Middle frontal gyrus (tissue), 1 donor: ENCODE data around the gene NTSR2.

Source experiments
- DNase-seq: peaks from one replicate; pipeline ENCODE4 v3.0.0-alpha.2; 2015; ENCODE audit warnings: low spot score; ENCODE audit errors: extremely low spot score

The NTSR2 gene, protein sequence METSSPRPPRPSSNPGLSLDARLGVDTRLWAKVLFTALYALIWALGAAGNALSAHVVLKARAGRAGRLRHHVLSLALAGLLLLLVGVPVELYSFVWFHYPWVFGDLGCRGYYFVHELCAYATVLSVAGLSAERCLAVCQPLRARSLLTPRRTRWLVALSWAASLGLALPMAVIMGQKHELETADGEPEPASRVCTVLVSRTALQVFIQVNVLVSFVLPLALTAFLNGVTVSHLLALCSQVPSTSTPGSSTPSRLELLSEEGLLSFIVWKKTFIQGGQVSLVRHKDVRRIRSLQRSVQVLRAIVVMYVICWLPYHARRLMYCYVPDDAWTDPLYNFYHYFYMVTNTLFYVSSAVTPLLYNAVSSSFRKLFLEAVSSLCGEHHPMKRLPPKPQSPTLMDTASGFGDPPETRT

DNA sequence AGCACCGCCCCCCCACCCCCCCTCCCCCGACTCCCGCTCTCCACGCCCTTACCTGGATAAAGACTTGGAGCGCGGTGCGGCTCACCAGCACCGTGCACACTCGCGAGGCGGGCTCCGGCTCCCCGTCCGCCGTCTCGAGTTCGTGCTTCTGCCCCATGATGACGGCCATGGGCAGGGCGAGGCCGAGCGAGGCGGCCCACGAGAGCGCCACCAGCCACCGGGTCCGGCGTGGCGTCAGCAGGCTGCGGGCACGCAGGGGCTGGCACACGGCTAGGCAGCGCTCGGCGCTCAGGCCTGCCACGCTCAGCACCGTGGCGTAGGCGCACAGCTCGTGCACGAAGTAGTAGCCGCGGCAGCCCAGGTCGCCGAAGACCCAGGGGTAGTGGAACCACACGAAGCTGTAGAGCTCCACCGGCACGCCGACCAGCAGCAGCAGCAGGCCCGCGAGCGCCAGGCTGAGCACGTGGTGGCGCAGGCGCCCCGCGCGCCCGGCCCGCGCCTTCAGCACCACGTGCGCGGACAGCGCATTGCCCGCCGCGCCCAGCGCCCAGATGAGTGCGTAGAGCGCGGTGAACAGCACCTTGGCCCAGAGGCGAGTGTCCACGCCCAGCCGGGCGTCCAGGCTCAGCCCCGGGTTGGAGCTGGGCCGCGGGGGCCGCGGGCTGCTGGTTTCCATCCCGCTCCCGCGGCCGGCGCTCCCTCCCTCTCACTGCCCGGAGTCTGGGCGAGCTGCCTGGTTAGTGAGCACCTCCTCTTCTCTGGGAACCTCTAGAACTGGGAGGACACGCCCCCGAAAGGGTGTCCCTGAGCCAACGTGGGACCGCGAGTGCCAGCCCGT lies at the start of gene NTSR2:
NTSR2 (minus strand) TSS at position 742 of the 838 bp plus-strand sequence; CDS start at position 676, 66 bp downstream.
- no peak for DNase-seq

DNA sequence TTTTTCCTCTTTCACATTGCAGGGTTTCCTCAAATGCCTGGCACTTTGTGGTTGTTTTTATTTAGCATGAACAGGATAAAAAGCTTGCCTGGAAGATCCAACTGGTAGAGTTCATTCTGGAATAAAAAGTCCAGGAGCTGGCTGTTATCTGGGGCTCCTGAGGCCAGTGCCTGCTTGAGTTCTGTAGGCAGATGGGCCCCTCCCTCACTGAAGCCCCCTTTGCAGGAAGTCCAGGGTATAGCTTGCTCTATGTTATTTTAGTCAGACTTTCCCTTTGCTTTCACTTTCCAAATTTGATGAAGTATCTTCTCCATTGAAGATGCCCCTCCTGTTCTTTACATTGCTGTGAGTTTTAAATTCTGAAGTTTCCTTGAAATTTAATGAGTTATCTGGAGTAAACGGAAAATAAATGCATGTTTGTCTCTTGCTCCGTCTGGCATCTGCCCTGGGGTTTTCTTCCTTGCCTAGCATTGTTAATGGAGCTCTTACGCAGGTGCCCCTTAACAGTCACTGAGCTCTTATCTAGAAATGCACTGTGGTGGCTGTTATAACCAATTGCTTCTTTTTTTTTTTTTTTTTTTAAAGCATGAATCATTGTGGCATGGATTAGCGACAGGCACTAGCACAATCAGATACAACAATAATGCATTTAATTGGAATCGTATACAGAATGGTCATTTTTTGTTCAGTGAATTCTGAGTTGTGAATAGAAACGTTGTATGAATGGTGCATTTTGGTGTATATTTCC lies 49.4 kb upstream of the NTSR2 start:
- DNase-seq, result no peak

DNA sequence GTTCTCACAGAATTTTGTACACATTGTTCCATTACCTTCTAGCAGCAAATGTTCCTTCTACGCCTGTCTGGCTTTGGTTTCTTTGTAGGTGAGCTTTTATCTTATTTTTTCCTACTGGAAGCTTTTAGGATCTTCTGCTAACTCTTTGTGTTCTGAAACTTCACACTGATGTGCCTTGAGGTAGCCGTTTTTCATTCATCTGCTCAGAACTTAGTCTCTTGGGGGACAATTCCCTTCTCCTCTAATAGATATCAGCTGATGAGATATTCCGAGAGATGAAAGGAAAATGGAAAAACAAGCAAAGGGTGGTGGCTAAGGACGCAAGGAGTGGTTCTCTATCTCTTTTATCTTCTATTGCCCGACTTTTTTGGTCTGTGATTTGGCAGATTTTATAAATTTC lies 48.6 kb upstream of the NTSR2 start:
- no peak for DNase-seq

DNA sequence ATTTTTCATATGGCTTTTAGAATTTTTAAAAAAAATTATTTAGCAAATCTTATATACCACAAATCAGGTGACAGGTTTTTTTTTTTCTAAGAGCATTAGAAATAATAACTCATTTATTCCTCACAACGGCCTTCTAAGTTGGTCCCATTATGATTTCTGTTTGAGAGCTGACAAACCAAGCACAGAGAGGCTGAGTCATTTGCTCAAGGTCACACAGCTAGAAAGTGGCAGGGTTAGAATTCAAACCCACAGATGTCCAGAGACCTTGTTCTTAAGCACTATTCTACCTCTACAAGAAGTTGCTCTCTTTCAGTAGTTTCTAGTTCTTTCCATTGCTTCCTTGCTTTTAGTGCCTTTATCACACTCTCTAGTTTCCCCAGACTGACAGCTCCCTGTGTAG lies 47.6 kb upstream of the NTSR2 start:
- no peak for DNase-seq

DNA sequence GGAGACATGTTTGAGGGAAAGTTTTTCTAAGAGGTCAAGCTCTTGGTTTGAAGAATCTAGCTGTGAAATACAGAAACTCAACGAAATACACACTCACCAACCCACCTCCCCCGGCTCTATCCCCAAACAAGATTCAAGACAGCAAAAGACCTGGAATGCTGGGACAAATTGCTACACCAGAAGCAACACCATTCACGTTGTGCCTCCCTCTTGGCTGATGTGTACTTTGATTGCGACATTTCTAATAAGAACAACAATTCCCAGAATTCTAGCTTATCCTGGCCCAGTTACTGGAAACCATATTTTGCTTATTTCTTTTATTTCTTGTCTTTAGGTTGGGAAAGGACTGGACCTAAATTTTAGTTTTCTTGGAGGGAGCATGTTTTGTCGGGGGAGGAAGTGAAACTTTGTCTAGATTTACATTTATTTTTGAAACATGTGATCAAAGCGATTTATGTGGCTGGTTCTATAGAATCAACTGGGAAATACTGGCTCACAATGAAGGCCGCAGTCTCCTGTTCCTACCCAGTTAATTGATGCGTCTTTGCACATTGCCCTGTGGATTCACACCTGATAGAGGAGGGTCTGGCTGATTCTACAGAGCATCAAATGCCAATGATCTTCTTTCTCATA lies 46.8 kb upstream of the NTSR2 start:
- DNase-seq, result no peak

DNA sequence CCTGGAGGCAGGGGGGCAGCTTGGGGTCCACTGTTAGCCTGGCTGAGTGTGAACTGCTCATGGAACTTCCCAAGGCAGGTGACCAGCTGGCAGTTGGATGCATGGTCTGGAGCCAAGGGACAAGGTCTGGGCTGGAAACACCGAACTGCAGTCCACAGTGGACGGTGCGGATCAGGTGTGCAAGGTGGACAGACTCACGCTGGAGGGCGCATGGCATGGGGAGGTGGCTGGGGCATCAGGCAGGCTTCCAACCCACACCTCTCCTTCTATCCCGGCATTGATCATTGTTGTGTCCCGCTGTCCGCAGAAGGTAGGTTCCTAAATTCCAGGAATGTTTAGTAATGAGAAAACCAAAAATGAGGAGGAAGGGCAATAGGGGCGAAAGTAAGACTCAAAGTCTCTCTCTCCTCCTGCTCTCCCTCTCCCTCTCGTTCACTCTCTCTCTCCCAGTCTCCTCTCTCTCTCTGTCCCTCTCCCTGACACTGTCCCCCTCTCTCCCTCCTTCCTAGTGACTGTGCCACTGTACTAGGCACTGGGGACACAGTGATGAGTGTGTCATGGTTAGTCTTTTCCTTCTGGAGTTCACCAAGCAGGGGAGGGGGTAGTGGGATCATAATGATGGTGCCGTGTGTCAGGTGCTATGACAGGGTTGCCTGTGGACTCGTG lies 46.1 kb upstream of the NTSR2 start:
- no peak for DNase-seq

DNA sequence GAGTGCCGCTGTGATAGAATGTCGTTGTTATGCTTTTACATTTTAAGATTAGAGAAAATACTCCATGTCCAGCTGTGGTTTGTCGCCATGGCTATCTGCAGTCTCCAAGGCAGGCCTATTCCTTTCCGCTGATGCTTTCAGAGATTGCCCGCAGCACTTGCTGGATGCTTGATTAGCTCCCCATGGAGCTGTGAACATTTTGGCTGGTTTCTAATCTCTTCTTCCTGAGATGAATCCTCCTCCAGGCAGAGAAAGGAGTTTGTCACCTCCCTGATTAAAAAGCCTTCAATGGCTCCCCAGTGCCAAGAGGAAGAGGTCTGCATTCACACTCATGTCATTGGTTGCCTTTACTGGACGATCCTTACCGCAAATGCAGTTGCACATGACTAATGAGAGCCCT lies 43.8 kb upstream of the NTSR2 start:
- DNase-seq, result no peak

DNA sequence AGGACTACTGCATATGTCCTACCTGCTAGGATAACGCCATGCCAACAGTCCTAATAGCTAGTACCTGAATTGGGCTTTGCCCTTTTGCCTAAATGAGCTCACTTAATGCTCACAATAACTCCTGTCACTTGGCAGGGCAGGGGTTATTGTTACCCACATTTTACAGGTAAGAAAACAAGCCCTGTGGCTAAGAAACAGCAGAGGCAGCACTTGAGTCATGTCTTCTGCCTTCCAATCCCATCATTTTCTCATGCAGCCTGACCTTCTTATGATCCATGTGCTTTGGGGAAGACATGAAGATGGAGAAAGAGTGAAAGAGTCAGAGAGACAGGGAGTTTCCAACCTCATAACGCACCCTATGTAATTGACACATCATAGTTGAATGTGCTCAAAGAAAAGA lies 42.9 kb upstream of the NTSR2 start:
- DNase-seq, result no peak

DNA sequence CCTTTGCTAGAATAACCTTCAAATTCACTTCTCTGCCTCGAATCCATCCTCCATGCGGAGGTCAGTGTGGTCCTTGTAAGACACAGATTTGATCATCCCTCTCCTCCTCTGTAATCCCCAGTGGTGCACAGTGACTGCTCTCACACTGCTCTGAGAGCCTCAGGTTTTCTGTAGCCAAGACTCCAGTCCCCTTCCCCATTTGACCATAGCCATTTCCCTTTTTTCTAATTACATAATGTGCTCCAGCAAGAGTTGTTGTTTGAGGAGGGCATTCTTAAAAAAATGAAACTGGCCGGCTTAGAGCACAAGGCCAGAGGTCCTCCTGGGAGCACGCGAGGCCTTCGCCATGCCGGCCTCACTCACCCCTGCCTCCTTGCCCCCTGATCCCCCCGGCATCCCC lies 41.8 kb upstream of the NTSR2 start:
- DNase-seq, result no peak

DNA sequence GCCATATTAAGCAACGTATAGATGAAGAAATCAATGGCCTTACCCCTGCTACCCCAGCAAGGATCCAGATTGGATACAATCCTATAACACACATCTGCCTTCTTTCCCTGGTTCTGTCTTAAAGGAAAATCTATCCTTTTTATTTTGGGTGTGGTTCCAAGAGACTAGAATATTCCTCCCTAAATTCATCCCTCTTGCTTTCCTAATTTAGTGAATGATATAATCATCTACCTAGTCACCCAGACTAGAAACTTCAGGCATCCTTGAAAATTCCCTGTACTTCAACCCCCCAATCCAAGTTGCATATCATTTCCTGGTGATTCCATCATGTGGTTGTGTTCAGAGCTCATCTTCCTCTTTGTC lies 41.3 kb upstream of the NTSR2 start:
- DNase-seq, result no peak

DNA sequence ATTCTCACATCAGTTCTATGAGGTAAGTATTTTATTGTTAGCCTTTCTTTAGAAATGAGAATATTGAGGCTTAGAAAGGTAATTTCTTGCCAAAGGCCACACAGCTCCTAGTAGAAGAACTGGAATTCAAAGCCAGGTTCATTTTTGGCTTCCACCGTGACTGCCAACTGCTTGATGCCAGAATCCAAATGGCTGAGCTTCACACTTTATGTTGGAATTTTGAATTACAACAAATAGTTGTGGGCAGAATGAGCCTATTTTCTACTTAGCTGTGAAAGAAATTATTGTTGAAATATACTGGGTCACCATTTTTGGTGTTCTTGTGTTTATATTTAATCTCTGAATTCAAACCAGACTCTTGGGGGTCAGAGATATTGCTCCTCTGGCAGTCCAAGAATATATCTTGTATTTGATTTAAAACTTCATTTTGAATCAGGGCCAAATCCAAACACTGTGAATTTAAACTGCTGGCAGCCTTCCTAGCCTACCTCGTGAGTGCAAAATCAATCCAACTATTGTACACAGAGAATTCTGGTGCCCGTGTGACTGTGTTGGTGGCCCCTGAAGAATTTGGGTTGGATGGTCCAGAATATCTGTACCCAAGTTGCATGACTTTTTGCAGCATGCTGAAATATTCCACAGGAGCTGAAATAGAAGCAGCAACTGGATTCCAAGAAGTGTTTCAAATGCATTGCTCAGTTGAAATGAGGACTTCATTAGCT lies 40.8 kb upstream of the NTSR2 start:
- peak; percentile 13 for DNase-seq

DNA sequence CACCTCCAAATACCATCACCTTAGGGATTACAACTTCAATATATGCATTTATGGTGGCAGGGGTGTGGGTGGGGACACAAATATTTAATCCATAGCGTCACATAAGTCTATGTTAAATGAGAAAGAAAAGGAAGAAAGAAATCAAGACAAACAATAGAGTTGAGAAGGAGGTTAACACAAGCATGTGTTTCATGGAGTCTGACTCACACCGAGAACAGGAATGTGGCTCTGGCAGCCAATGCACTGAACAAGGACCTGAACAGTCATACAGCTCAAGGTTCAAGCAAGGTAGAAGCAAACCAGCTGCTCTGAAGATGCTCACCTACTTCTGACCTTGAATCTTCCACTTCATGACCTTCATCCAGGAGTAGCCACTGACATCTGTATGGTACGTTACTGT lies 40.2 kb upstream of the NTSR2 start:
- DNase-seq, result no peak

DNA sequence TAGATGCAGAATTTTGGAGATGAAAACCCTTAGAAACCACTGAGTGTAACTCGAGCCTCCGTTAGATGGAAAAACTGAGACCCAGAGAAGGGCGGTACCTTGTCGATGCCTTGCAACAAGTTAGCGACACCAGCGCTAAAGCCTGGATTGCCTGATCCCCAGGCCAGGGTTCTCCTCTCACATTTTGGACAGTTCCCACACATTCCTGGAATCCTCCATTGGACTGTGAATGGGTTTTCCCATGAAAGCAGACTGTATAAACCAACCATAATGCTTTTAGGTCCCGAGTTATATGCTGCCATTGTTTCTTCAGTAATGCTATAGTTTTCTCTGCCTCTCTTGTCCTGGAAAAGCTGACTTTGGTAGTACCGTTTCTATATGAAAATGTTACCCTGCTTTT lies 39.3 kb upstream of the NTSR2 start:
- no peak for DNase-seq

DNA sequence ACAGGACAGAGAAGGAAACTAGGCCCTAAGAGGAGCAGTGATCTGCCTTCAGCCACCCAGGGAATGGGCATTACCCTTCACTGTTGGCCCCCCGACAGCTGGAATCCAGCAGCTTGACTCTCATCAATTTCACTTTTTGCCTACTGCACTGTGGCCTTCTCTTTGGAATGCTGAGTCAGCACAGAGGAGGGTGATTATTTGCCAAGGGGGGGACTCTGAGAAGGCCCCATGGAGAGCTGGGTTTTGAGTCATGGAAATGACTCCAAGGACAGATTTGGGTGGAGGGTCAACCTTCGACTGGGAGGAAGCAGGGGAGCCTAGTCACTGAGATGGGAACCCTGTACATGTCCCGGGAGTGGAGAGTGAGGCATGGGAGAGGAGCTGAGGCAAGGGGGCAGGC lies 38.1 kb upstream of the NTSR2 start:
- no peak for DNase-seq

DNA sequence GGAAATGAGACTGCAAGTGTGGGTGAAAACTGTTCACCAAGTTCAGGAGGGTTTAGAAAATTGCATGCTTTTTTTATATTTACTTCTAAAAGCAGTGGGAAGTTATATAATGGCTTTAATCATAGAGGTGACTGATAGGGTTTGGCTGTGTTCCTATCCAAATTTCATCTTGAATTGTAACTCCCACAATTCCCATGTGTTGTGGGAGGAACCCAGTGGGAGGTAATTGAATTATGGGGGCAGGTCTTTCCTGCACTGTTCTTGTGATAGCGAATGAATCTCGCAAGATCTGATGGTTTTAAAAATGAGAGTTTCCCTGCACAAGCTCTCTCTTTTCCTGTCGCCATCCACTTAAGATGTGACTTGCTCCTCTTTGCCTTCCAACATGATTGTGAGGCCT lies 35.7 kb upstream of the NTSR2 start:
- no peak for DNase-seq

DNA sequence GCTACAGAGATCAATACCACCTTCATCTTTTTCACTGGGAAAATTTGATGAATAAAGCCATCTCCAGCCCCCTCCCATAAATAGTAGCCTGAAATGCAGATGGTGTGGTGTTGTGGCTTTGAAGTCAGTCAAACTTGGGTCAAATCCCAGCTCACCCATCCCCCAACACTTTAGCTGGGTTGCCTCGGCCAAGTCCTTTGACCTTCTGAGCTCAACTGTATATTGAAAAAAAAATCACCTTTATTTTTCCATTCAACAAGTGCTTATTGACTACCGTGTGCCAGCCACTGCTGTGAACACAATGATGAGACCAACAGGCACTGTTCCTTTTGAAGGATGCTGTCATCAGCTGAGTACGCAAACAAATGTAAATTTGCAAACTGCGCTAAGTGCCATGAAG lies 35.1 kb upstream of the NTSR2 start:
- DNase-seq, result no peak

DNA sequence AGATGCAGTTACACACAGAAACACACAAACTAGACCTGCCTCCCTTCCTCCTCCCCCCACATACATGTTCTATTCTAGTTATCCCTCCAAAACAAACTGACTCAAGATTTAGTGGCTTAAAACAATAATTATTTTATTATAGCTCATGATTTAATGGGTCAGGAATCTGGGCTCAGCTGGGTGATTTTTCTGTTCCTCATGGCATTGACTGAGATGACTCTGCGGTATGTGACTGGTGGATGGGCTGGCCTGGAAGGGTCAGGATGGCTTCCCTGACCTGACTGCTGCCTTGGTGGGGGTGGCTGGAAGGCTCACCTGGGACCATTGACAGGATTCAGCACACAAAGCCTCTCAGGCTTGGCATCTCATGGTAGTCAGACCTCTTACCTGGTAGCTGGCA lies 33.7 kb upstream of the NTSR2 start:
- no peak for DNase-seq

DNA sequence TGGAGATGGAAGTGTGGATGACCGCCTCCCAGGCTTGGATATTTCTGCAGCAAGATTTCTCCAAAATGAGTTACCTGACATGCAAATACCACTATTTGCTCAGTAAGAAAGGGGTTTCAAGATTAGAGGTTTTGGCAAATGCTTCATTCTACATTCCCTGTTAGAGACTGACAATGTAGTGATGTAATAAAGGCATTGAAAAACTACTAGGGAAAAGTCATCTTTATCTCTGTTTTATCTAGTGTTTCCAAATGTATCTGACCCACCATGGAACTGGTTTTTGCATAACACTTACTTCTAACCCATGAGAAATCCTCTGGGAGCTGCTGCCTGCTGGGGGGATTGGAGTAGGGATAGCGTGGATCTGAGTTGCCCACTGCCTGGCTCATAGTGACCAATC lies 33.0 kb upstream of the NTSR2 start:
- no peak for DNase-seq

DNA sequence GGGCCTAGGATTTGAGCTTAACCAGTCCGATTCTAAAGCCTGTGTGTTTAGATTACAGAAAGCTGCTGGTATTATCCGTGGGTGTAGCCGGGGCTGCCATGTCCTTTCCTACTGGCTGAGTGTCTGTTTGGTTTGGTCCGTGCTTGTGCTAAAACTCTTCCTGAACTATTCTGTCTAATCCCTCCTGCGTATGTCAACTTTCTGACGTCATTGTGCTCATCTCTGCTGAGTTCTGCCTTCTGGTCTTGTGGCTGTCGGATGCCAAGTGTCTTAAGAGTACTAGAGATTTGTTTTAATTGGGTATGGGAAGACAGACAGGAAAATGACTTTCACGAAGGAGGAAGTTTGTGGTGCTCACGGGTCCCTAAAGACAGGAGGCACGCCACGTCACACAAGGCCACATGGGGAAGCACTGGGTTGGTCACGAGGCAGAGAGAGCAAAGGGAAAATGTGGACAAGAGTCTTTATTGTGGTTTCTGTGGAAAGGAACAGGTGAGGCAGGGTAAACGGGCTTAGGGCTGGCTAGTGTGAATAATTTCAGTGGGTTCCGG lies 31.8 kb upstream of the NTSR2 start:
- DNase-seq, result no peak

DNA sequence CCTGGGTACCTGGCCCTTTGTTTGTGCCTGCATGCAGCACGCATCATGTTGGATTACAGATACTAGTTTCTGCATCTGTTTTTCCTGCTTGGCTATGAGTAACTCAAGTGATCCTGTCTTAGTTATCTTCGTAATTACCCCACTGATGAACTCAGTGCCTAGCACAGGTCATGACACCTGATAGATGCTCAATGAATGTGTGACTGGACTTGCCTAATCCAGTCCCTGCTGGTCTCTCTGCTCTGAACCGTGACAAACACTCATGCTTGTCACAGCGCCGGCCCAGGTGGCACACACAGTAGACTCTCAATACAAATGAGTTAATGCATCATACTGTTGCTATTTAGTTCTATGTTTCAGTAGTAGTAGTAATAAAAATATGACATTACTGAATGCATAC lies 31.2 kb upstream of the NTSR2 start:
- DNase-seq, result no peak
